ENCODE data around the gene HYAL3. TPM values are rescaled to one million over a fixed set of nuclear protein-coding genes. Genes with fewer than 3 reads are reported as not detected.

HYAL3 gene
- total RNA-seq, 4 donors from 2014 or later = 3.0 to 6.6 (median 4.2) TPM

DNA sequence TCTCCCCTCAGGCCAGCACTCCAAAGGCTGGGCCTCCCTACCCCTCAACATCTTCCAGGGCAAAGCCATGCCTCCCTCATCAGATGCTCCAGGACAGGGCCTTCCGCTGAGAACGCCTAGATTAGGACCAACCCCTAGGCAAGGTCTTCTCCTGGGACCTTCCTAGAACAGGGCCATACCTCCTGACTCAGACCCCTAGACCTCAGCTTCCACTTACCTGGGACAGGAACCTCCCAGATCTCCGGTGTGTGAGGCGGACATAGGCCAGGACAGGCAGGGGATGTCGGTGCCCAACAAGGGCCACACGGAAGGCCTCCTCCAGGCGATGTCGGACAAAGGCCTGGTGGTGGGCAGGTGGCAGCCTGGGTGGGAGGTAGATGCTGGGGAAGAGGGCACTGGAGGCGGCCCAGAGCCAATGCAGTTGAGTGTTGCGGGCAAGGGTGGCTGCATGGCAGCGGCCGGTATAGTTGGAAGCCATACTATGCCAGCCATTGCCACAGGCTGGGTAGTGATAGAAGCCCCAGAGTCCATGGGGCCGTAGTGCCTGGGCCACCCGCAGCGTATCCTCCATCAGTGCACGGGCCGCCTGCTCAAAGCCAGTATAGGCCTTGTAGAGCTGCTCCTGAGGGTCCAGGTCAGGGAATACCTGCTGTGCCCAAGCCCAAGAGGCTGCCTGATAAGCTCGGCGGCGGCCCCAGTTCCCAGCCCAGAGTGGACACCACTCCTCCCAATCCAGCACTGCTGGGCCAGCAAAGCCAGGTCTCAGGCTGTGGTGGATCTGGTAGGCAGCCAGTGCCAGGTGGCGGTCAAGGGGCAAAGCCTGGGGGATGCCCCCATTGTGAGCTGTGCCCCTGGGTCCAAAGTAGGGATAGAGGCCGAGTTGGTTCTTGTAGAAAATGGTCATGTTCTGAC, 4.5 kb downstream of the HYAL3 start:
- H3K4me1 ChIP-seq = peaks cover 3 to 34% (median 16%) of the 10 kb centered on the region in 4 donors
- no peaks in the 10 kb centered on the region for H3K9me3 ChIP-seq
- H3K27ac ChIP-seq = no peak overlapping the region
- peak in 1 of 3 donors; percentile 44 for DNase-seq
- no peak overlapping the region for H3K4me3 ChIP-seq
- peaks cover 0 to 10% (median 0%) of the 10 kb centered on the region in 3 donors for H3K36me3 ChIP-seq
- TF ChIP-seq, protein P1, sequence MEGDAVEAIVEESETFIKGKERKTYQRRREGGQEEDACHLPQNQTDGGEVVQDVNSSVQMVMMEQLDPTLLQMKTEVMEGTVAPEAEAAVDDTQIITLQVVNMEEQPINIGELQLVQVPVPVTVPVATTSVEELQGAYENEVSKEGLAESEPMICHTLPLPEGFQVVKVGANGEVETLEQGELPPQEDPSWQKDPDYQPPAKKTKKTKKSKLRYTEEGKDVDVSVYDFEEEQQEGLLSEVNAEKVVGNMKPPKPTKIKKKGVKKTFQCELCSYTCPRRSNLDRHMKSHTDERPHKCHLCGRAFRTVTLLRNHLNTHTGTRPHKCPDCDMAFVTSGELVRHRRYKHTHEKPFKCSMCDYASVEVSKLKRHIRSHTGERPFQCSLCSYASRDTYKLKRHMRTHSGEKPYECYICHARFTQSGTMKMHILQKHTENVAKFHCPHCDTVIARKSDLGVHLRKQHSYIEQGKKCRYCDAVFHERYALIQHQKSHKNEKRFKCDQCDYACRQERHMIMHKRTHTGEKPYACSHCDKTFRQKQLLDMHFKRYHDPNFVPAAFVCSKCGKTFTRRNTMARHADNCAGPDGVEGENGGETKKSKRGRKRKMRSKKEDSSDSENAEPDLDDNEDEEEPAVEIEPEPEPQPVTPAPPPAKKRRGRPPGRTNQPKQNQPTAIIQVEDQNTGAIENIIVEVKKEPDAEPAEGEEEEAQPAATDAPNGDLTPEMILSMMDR (IDR thresholded peaks at IDR 0.05) = no peak
- no peak for TF ChIP-seq POLR2A (IDR thresholded peaks at IDR 0.05)
- H3K27me3 ChIP-seq = no peaks in the 10 kb centered on the region

DNA sequence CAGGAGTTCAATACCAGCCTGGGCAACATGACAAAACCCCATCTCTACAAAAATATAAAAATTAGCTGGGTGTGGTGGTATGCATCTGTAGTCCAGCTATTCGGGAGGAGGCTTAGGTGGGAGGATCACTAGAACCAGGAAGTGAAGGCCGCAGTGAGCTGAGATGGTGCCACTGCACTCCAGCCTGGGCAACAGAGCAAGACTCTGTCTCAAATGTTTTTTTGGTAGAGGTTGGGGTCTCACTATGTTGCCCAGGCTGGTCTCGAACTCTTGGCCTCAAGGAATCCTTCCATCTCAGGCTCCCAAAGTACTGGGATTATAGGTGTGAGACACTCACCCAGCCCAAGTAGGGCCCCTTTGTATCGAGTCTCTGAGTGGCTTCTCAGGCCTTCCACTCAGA, 5.1 kb downstream of the HYAL3 start:
- no peak for DNase-seq
- peaks cover 3 to 34% (median 16%) of the 10 kb centered on the region in 4 donors for H3K4me1 ChIP-seq
- no peaks in the 10 kb centered on the region for H3K9me3 ChIP-seq
- no peak overlapping the region for H3K27ac ChIP-seq
- TF ChIP-seq, protein P1 (IDR thresholded peaks at IDR 0.05) = no peak
- TF ChIP-seq POLR2A (IDR thresholded peaks at IDR 0.05) = no peak
- H3K27me3 ChIP-seq = no peaks in the 10 kb centered on the region
- H3K4me3 ChIP-seq = no peak overlapping the region
- H3K36me3 ChIP-seq = peaks cover 0 to 16% (median 0%) of the 10 kb centered on the region in 3 donors

DNA sequence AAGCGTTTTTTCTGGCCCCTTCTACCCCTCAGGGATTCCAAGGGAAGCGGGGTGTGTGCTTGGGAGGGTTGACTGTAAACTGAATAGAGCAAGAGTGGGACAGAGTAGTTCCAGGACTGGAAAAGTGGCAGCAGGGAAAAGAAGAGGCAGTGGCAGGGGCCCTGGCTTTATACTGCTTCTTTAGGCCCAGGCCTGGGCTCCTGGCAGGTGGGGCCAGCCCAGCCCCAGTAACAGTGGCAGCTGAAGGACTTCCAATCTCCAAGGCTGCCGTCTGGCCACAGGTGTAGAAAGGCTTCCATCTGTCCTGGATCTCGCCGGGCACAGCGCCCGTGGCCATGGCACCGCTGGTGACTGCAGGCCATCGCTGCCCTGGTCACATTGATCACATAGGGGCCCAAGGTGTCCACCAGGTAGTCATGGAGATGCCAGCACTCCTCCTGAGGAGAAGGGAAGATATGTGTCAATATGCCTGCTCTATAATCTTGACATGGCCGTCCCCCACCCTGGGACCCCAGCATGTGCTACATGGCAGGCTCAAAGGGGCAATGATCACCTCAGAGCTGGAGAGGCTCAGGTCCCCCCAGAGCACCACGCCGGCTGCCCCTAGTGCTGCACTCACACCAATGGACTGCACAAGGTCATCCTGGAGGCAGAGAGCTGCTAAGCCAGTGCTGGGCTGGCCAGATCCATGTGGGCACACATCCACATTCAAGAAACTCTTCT, 6.0 kb downstream of the HYAL3 start:
- DNase-seq = peak in 1 of 3 donors; percentile 49
- TF ChIP-seq, protein P1 (IDR thresholded peaks at IDR 0.05) = no peak
- no peak for TF ChIP-seq POLR2A (IDR thresholded peaks at IDR 0.05)
- Histone ChIP-seq H3K27me3 (no peaks in the 10 kb centered on the region), H3K4me1 (peaks cover 0 to 27% (median 12%) of the 10 kb centered on the region in 4 donors), H3K4me3 (peak overlapping the region in 2 of 4 donors; percentile 93 to 97), H3K36me3 (peaks cover 0 to 25% (median 0%) of the 10 kb centered on the region in 3 donors), H3K27ac (peak overlapping the region; percentile 77 to 85 (median 80)), H3K9me3 (no peaks in the 10 kb centered on the region)

DNA sequence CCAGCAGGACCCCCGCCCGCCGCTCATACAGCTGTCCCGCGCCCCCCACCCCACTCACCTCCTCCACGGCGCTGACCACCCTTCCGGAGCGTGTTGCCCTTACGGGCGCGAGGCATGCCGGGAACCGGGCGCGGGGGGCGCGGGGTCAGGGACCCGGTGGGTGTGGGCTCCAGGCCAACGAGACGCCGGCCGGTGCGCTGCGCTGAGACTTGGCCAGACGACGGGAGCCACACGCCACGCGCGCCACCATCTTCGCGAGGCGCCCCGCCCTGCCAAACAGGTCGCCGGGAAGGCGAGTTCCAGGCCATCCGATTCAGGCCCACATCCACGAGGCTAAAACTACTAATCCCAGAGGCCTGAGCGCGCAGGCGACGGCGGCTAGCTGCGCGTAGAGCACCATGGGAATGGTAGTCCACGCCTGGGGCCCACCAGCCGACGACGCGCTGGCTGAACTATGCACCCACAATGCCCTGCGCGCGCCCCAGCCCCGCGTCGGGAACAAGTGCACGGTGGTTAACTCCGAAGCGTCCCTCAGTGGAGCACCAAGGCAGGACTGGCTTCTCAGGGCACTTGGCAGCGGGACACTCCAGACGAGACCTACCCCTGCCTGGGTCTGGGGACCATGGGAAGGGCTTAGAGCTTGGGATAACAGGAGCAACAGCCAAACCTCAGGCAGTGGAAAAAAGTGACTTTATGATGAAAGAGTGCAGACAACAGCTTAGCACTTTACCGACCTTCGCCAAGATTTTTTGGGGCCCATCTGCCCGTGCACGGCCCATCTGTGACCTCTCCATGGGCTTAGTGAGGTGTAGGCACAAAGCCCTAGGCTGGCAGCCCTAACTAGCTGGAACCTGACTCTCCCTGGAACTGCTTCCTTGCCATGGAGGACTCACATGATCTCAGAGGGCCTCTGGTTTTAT, 6.8 kb downstream of the HYAL3 start, which contains the start of gene IFRD2:
TSS of gene IFRD2 (minus strand) at position 271 of the 920 bp plus-strand sequence. CDS start at position 116, 155 bp downstream.
- Histone ChIP-seq H3K27ac (peak within 1 kb of the TSS; percentile 79 to 89 (median 83)), H3K27me3 (no peaks in the 10 kb centered on the region), H3K4me3 (peak within 1 kb of the TSS; percentile 85 to 99 (median 95)), H3K36me3 (peaks cover 0 to 33% (median 0%) of the 10 kb centered on the region in 3 donors), H3K9me3 (no peaks in the 10 kb centered on the region), H3K4me1 (peaks cover 0 to 18% (median 9%) of the 10 kb centered on the region in 4 donors)
- peak; percentile 96 to 99 (median 97) for DNase-seq
- TF ChIP-seq, protein P1 (IDR thresholded peaks at IDR 0.05) = no peak
- peak; percentile 49 to 59 for TF ChIP-seq POLR2A (IDR thresholded peaks at IDR 0.05)

Measured in Peyer's patch (tissue), 4 donors.